Measurements from ENCODE around the gene ADCY6. TPM values are rescaled to one million over a fixed set of nuclear protein-coding genes. Genes with fewer than 3 reads are reported as not detected.

The ADCY6 gene
- polyA plus RNA-seq, 1 experiment = 37.9 TPM

- H3K4me3 ChIP-seq (ENCODE audit: low read depth, low read length) = no peak overlapping the region
- H3K36me3 ChIP-seq (ENCODE audit: control insufficient read depth, insufficient read depth, low read length) = no peaks in the 10 kb centered on the region
- ChIA-PET CTCF (interaction anchor here (1.0 to 11.8 kb wide), 5 partner anchors 13 to 132 kb away, joined by 3 to 226 read pairs (median 3); partner anchors contain the start of gene ADCY6), POLR2A (no interaction called here)
- no peak for TF ChIP-seq CTCF (IDR thresholded peaks at IDR 0.05; ENCODE audit: insufficient read depth, low read depth, low read length)
- no peaks in the 10 kb centered on the region; the same call in 1 of the 2 replicates for H3K27me3 ChIP-seq (ENCODE audit: control insufficient read depth, insufficient read depth, low read length)
- no peak for DNase-seq (ENCODE audit: low read depth)
Measured at GRCh38 chr12:48758737-48759136, 30.2 kb downstream of the ADCY6 start.

- CTCF ChIA-PET = interaction anchor here (1.1 to 11.8 kb wide), 5 partner anchors 9 to 133 kb away, joined by 3 to 226 read pairs (median 4); partner anchors contain the start of gene ADCY6
- POLR2A ChIA-PET = no interaction called here
- H3K36me3 ChIP-seq (ENCODE audit: control insufficient read depth, insufficient read depth, low read length) = no peaks in the 10 kb centered on the region
- no peak overlapping the region for H3K4me3 ChIP-seq (ENCODE audit: low read depth, low read length)
- no peaks in the 10 kb centered on the region; the same call in 1 of the 2 replicates for H3K27me3 ChIP-seq (ENCODE audit: control insufficient read depth, insufficient read depth, low read length)
- DNase-seq (ENCODE audit: low read depth) = no peak
- TF ChIP-seq CTCF (IDR thresholded peaks at IDR 0.05; ENCODE audit: insufficient read depth, low read depth, low read length) = peak; percentile 10; the same call in 1 of the 2 replicates
Measured at GRCh38 chr12:48758186-48758585, 30.7 kb downstream of the ADCY6 start.

- CTCF ChIA-PET = interaction anchor here (1.1 to 11.8 kb wide), 4 partner anchors 44 to 103 kb away, joined by 3 to 226 read pairs (median 4); partner anchors contain the start of gene ADCY6
- no peaks in the 10 kb centered on the region; the same call in 1 of the 2 replicates for H3K27me3 ChIP-seq (ENCODE audit: control insufficient read depth, insufficient read depth, low read length)
- TF ChIP-seq CTCF (IDR thresholded peaks at IDR 0.05; ENCODE audit: insufficient read depth, low read depth, low read length) = no peak
- POLR2A ChIA-PET = no interaction called here
- DNase-seq (ENCODE audit: low read depth) = no peak
- H3K4me3 ChIP-seq (ENCODE audit: low read depth, low read length) = no peak overlapping the region
- H3K36me3 ChIP-seq (ENCODE audit: control insufficient read depth, insufficient read depth, low read length) = no peaks in the 10 kb centered on the region
Measured at GRCh38 chr12:48750769-48751356, 38.0 kb downstream of the ADCY6 start.

GRCh38 chr12:48750215-48750614, 38.7 kb downstream of the ADCY6 start:
- Histone ChIP-seq H3K27me3 (ENCODE audit: control insufficient read depth, insufficient read depth, low read length) (no peaks in the 10 kb centered on the region), H3K36me3 (ENCODE audit: control insufficient read depth, insufficient read depth, low read length) (no peaks in the 10 kb centered on the region), H3K4me3 (ENCODE audit: low read depth, low read length) (no peak overlapping the region)
- ChIA-PET POLR2A (no interaction called here), CTCF (interaction anchor here (1.1 to 11.8 kb wide), 5 partner anchors 8 to 103 kb away, joined by 3 to 226 read pairs (median 4); partner anchors contain the start of gene ADCY6)
- DNase-seq (ENCODE audit: low read depth) = no peak
- no peak for TF ChIP-seq CTCF (IDR thresholded peaks at IDR 0.05; ENCODE audit: insufficient read depth, low read depth, low read length)

- TF ChIP-seq CTCF (IDR thresholded peaks at IDR 0.05; ENCODE audit: insufficient read depth, low read depth, low read length) = no peak
- no peaks in the 10 kb centered on the region for H3K27me3 ChIP-seq (ENCODE audit: control insufficient read depth, insufficient read depth, low read length)
- H3K4me3 ChIP-seq (ENCODE audit: low read depth, low read length) = no peak overlapping the region
- ChIA-PET POLR2A (no interaction called here), CTCF (interaction anchor here (0.7 to 4.7 kb wide), 4 partner anchors 9 to 146 kb away, joined by 3 to 18 read pairs (median 3); no protein-coding TSS in a partner anchor)
- no peak for DNase-seq (ENCODE audit: low read depth)
- H3K36me3 ChIP-seq (ENCODE audit: control insufficient read depth, insufficient read depth, low read length) = no peaks in the 10 kb centered on the region
Measured at GRCh38 chr12:48744251-48745008, 44.5 kb downstream of the ADCY6 start.

Measured in BJ (cell line).